Keratinocyte (primary cell): ENCODE results near the gene SLC17A3. TPM values are rescaled to one million over a fixed set of nuclear protein-coding genes. Genes with fewer than 3 reads are reported as not detected.

Source experiments
- DNase-seq: peaks from one replicate; pipeline ENCODE4 v3.0.0-alpha.2; 2011; ENCODE audit warnings: low read depth, missing footprints, low spot score
- FAIRE-seq: peaks from 2 replicates; lab custom pipeline; 2011; peaks lifted over from hg19 to GRCh38; lab: Jason Lieb, UNC
- H2AFZ ChIP-seq: 2 replicates; pipeline ENCODE4 v1.6.0; 2012; ENCODE audit warnings: low read length, control low read depth, inconsistent platforms; ENCODE audit not compliant: control insufficient read depth
- H3K27ac ChIP-seq: 2 replicates; pipeline ENCODE4 v1.5.1; 2011; ENCODE audit warnings: low read length; ENCODE audit not compliant: control insufficient read depth, insufficient read depth
- H3K27me3 ChIP-seq: 3 replicates; pipeline ENCODE4 v1.6.0; 2011; ENCODE audit warnings: low read length; ENCODE audit not compliant: control insufficient read depth, insufficient read depth; ENCODE audit errors: extremely low read depth
- H3K36me3 ChIP-seq, 2 experiments: 2 replicates in 1 of 2; 3 replicates in 1 of 2; pipeline ENCODE4 v1.5.1; 2011; ENCODE audit warnings: low read length in 2 of 2, mild to moderate bottlenecking in 1 of 2; ENCODE audit not compliant: control insufficient read depth in 2 of 2, insufficient read depth in 2 of 2; ENCODE audit errors: extremely low read depth in 1 of 2
- H3K4me1 ChIP-seq: 3 replicates; pipeline ENCODE4 v1.5.1; 2011; ENCODE audit warnings: low read length; ENCODE audit not compliant: control insufficient read depth, insufficient read depth; ENCODE audit errors: extremely low read depth
- H3K4me2 ChIP-seq: 3 replicates; pipeline ENCODE4 v1.6.0; 2011; ENCODE audit warnings: low read depth, low read length; ENCODE audit not compliant: control insufficient read depth, insufficient read depth; ENCODE audit errors: extremely low read depth
- H3K4me3 ChIP-seq, 3 experiments: fragments of 200-600 bp in 1 of 3; sonication (generic) in 1 of 3; 2 replicates in 2 of 3; 3 replicates in 1 of 3; pipeline ENCODE4 v1.5.1; 2011 to 2016; ENCODE audit warnings: low read length in 3 of 3, mild to moderate bottlenecking in 3 of 3, control low read depth in 2 of 3, inconsistent platforms in 1 of 3, low read depth in 1 of 3, mixed read lengths in 1 of 3, mixed run types in 1 of 3, moderate library complexity in 1 of 3; ENCODE audit not compliant: control insufficient read depth in 2 of 3, insufficient read depth in 2 of 3; ENCODE audit errors: extremely low read depth in 1 of 3
- H3K79me2 ChIP-seq: 2 replicates; pipeline ENCODE4 v1.6.0; 2012; ENCODE audit warnings: low read length; ENCODE audit not compliant: control insufficient read depth, insufficient read depth
- H3K9ac ChIP-seq: 3 replicates; pipeline ENCODE4 v1.6.0; 2011; ENCODE audit warnings: low read length; ENCODE audit not compliant: control insufficient read depth, insufficient read depth; ENCODE audit errors: extremely low read depth
- H3K9me1 ChIP-seq: 3 replicates; pipeline ENCODE4 v1.6.0; 2011; ENCODE audit warnings: low read length; ENCODE audit not compliant: control insufficient read depth, insufficient read depth; ENCODE audit errors: extremely low read depth
- H3K9me3 ChIP-seq: 2 replicates; pipeline ENCODE4 v1.5.1; 2012; ENCODE audit warnings: low read depth, low read length; ENCODE audit not compliant: control insufficient read depth
- H4K20me1 ChIP-seq: 3 replicates; pipeline ENCODE4 v1.6.0; 2011; ENCODE audit warnings: low read length; ENCODE audit not compliant: control insufficient read depth, insufficient read depth; ENCODE audit errors: extremely low read depth
- EZH2 ChIP-seq: IDR thresholded peaks from one replicate; pipeline ENCODE4 v1.6.1; 2012; ENCODE audit warnings: inconsistent platforms, mild to moderate bottlenecking, low read length, moderate library complexity
- dilution Hi-C: fragments of 300-500 bp; cut with MboI; formaldehyde crosslinking; loops from one replicate; pipeline ENCODE4 v1.7.0; 2020; ENCODE audit warnings: low sequenced_read_pairs; ENCODE audit not compliant: extremely low pct_ligation_motif_present
- polyA plus RNA-seq, 5 experiments: library from polyadenylated mRNA; depleted of rRNA in 3 of 5; stranded (reverse) in 3 of 5; stranded (forward) in 1 of 5; unstranded in 1 of 5; fragments of >200 nt; gene quantifications; 1 replicate in 1 of 5; 2 replicates in 3 of 5; 3 replicates in 1 of 5; pipeline versions ENCODE4 v1.2.1 to v1.2.3, GENCODE V29; 2011 to 2012; ENCODE audit warnings: missing spikeins in 2 of 5, low read depth in 1 of 5, low replicate concordance in 1 of 5
- TF ChIP-seq, protein P1 (sequence below), 3 experiments: IDR thresholded peaks in 1 of 3; conservative IDR thresholded peaks in 1 of 3; optimal IDR thresholded peaks in 1 of 3; 2 replicates in 2 of 3; 3 replicates in 1 of 3; pipeline versions ENCODE3 to v1.5.1; 2011; ENCODE audit warnings: low read length in 3 of 3, mild to moderate bottlenecking in 3 of 3, moderate library complexity in 2 of 3, control low read depth in 1 of 3, inconsistent platforms in 1 of 3; ENCODE audit not compliant: insufficient read depth in 2 of 3; ENCODE audit errors: extremely low read depth in 1 of 3

Gene SLC17A3
- polyA plus RNA-seq, 1 donor (not counting 4 experiments of a cell fraction or from before 2014, with no cell fraction given): not detected

DNA sequence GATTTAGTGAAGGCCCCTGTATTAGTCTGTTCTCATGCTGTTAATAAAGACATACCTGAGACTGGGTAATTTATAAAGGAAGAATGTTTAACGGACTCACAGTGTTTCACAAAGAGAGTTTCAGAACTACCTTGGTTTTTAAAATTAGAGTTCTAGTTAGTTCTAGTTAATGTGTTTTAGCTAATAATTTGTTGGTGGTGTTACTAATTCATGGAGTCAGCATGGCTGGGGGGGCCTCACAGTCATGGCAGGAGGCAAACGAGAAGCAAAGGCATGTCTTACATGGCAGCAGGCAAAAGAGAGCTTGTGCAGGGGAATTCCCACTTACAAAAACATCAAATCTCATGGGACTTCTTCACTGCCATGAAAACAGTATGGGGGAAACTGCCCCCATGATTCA lies 12.0 kb upstream of the SLC17A3 start:
- TF ChIP-seq, protein P1, sequence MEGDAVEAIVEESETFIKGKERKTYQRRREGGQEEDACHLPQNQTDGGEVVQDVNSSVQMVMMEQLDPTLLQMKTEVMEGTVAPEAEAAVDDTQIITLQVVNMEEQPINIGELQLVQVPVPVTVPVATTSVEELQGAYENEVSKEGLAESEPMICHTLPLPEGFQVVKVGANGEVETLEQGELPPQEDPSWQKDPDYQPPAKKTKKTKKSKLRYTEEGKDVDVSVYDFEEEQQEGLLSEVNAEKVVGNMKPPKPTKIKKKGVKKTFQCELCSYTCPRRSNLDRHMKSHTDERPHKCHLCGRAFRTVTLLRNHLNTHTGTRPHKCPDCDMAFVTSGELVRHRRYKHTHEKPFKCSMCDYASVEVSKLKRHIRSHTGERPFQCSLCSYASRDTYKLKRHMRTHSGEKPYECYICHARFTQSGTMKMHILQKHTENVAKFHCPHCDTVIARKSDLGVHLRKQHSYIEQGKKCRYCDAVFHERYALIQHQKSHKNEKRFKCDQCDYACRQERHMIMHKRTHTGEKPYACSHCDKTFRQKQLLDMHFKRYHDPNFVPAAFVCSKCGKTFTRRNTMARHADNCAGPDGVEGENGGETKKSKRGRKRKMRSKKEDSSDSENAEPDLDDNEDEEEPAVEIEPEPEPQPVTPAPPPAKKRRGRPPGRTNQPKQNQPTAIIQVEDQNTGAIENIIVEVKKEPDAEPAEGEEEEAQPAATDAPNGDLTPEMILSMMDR (optimal IDR thresholded peaks at IDR 0.05 in 1 of 3, IDR thresholded peaks at IDR 0.05 in 1 of 3, conservative IDR thresholded peaks at IDR 0.05 in 1 of 3; ENCODE audit: extremely low read depth in 1 of 3, insufficient read depth in 2 of 3, low read length in 3 of 3): no peak
- no peak for TF ChIP-seq EZH2
- Histone ChIP-seq H3K9me1 (no peaks in the 10 kb centered on the region), H4K20me1 (no peaks in the 10 kb centered on the region), H3K27ac (no peak overlapping the region), H3K4me2 (no peak overlapping the region), H3K4me3 (no peak overlapping the region), H2AFZ (no peak overlapping the region), H3K27me3 (peaks cover 9% of the 10 kb centered on the region), H3K36me3 (no peaks in the 10 kb centered on the region), H3K9me3 (no peaks in the 10 kb centered on the region), H3K4me1 (no peaks in the 10 kb centered on the region), H3K9ac (no peak overlapping the region), H3K79me2 (no peaks in the 10 kb centered on the region)
- DNase-seq (no peak), FAIRE-seq (no peak)
- dilution Hi-C loops: no loop called here

DNA sequence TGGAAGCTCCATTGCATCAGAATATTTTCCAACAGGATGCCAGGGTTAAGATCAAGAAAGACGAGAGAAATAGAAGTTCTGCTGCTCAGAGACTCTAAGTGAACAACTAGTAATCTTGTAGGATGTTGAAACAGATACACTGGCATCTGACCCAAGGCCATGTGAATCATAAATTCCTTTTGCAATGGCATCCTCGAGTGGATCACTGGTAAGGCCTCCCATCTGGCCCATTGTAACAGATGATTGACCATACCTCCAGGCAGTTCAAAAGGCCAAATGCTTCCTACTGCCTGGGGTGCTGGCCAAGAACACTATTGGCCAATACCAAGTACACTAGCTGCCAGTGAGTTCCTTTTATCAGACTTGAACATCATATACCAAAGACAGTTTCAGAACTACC lies 9.9 kb upstream of the SLC17A3 start:
- H3K9me3 ChIP-seq: no peaks in the 10 kb centered on the region
- TF ChIP-seq, protein P1 (optimal IDR thresholded peaks at IDR 0.05 in 1 of 3, IDR thresholded peaks at IDR 0.05 in 1 of 3, conservative IDR thresholded peaks at IDR 0.05 in 1 of 3; ENCODE audit: extremely low read depth in 1 of 3, insufficient read depth in 2 of 3, low read length in 3 of 3): no peak
- TF ChIP-seq EZH2: no peak
- dilution Hi-C loops: no loop called here
- H3K9me1 ChIP-seq: no peaks in the 10 kb centered on the region
- no peak overlapping the region for H3K9ac ChIP-seq
- DNase-seq (no peak), FAIRE-seq (no peak)
- no peaks in the 10 kb centered on the region for H3K36me3 ChIP-seq
- H3K4me2 ChIP-seq: no peak overlapping the region
- H3K27me3 ChIP-seq: peaks cover 9% of the 10 kb centered on the region
- H3K4me1 ChIP-seq: no peaks in the 10 kb centered on the region
- H4K20me1 ChIP-seq: no peaks in the 10 kb centered on the region
- H3K4me3 ChIP-seq: no peak overlapping the region
- no peak overlapping the region for H2AFZ ChIP-seq
- H3K79me2 ChIP-seq: no peaks in the 10 kb centered on the region
- no peak overlapping the region for H3K27ac ChIP-seq
